GM18507 (cell line): ENCODE results near the gene HAND1.

Source experiments
- DNase-seq: peaks from one replicate; pipeline ENCODE4 v3.0.0; 2011; ENCODE audit warnings: low read depth; ENCODE audit not compliant: insufficient read length; ENCODE audit errors: extremely low spot score
- FAIRE-seq: peaks from 2 replicates; lab custom pipeline; 2011; peaks lifted over from hg19 to GRCh38; lab: Jason Lieb, UNC

HAND1 gene

GRCh38 chr5:154465169-154465568 is 12.9 kb downstream of the HAND1 start:
- DNase-seq = no peak
- no peak for FAIRE-seq

DNA sequence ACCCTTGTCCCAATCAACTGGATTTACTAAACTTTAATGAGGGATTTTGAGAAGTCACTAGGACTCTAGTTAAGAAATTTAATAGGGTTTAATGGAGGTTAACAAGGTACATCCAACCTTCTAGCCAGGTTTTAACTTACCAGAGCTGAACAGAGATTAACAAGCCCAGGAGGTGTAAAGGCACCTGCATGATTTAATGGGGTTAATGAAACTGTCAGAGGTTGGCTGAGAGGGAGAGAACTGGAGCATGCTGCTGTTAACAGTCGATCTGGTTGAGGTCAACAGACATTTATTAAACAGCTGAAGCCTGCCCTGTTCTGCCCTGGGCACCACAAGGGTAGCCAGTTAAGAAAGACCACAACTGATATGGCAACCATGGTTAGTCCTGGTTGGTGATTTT is 13.6 kb downstream of the HAND1 start:
- DNase-seq (no peak), FAIRE-seq (no peak)

DNA sequence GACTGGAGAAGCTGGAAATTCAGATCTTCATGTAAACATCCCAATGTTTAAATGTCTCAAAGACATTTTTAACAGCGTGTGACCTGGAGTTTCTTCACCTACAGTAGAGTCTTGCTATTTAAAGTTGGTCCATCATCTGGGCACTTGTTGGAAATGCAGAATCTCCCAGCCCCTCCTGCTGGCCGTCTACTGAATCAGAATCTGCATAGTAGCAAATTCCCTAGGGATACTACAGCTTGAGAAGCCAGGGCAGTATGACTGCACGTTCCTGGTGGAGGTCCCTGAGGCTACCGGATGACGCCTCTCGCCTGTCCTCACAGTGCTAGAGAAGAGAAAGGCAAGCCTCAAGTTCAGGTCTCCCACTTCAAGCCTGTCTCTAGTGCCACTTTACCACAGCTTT is 16.5 kb downstream of the HAND1 start:
- DNase-seq (no peak), FAIRE-seq (no peak)

DNA sequence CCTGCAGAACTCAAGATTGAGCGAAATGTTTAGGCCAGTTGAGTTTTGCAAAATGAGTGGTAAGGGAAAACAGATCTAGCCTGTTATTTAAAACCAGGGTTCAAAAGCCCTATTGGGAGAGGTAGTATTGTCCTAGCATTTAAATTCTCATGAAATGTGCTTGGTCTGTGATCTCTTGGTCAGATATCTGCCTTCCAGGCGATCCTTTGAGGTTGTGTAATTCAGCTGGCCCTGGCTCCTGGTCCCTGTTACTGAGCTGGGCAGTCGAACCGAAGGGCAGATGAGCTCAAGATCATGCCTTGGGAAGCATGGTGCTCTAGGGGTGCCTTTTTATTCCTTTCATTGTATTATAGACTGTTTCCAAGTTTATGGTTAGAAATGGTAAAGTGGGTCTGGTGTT is 17.9 kb downstream of the HAND1 start:
- no peak for DNase-seq
- FAIRE-seq = no peak

DNA sequence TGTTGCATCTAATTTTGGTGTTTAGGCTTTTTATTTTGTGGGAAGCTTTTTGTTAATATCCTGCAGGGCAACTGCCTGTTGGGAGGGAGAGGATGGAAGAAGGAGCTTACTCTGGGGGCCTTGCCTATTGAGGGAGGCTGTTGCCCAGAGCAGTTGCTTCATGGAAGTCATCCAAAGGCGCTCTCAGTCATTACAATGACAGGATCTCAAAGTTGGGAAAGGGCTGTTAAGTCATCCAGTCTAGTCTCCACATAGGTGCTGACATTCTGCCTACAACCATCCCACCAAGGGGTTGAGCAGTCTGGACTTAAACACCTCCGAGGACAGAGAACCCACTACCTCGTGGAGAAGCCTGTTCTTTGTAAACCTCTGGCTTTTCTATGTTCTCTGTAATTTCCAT is 19.0 kb downstream of the HAND1 start:
- FAIRE-seq (no peak), DNase-seq (no peak)

- no peak for FAIRE-seq
These were observed 21.5 kb downstream of the HAND1 start for GRCh38 chr5:154456540-154456939.

DNA sequence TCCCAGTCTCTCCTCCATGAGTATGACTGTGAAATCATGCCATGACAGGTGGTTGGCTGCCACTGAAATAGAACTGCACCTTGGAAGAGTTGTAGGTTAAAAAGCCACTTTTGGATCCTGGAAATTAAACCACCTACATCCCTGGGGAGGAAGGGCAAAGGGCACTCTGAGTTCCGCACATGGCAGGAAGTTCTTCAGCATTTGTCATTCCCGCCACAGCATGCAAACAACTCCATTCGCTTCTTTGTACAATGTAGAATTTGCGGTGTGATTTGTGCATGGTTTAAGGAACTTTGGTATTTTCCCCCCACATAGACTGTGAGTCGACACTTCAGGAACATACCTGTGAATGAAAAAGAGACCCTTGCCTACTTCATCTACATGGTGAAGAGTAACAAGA is 22.4 kb downstream of the HAND1 start:
- DNase-seq (no peak), FAIRE-seq (no peak)

More at GRCh38 chr5:154456540-154456939, 21.5 kb downstream of the HAND1 start:
- DNase-seq = no peak

DNA sequence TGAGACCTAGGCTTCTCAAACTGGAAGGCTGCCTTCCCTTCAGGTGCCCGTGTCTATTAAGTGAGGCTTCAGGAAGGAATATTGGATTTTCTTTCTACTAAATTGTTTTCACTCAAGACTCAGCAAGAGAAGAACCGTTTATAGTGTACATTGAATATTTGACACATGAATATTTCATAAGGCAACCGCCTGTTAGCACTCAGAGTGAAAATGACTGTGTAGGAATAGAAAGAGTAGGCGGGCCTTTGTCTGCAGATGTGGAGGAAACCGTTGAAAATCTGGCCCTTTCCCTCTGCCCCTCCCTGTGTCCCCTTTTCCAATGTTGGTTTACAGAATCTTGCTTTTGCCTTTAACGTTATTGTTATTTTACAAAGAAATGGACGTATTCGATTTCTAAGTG is 26.1 kb downstream of the HAND1 start:
- DNase-seq = no peak
- FAIRE-seq = no peak

DNA sequence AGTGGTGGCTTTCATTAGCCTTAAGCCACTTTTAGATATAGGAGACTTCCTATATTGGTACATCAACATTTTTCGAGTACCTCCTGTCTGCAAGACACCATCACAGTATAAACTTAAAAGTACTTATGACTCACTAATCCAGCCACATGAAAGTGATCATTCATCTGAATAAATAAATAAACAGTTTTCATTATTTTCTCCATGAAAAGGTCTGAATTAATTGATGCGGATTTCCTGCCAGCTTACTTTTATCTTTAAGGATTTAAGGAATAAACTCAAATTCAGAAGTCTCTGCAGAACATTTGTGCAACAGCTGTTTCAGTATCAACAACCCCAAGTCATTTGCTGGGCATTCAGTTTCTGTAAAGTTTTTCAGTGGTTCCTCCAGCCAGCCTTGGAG is 28.2 kb downstream of the HAND1 start:
- FAIRE-seq = no peak
- DNase-seq = no peak

DNA sequence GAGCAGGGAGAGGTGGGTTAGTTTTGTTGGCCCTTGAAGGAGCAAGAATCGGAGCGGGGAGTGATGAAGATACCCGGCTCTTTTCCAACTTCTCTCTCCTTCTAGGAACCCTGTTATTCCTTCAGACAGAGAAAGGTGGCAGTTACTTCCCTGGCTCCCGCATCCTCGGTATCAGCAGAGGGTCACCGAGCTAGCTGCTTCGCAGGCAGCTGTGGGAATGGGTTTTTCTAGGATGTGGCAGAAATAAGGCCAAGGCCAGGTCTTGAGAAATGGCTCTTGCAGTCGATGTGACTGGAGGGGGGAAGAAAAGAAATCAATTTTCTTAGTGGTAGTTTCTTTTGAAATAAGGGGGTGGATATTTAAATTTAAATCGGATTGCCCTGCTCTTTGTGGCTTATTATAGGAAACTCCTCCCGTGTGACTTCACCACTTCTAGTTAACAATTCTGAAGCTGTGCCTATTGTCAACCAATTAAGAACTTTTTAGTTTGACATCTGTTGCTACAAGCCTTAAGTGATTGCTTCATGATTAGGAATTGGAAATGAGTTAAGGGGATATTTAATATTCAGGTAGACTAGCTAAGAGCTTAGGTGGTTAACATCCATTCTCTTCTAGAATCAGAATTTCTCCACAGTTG is 30.8 kb downstream of the HAND1 start:
- no peak for DNase-seq
- peak; percentile 54 for FAIRE-seq

DNA sequence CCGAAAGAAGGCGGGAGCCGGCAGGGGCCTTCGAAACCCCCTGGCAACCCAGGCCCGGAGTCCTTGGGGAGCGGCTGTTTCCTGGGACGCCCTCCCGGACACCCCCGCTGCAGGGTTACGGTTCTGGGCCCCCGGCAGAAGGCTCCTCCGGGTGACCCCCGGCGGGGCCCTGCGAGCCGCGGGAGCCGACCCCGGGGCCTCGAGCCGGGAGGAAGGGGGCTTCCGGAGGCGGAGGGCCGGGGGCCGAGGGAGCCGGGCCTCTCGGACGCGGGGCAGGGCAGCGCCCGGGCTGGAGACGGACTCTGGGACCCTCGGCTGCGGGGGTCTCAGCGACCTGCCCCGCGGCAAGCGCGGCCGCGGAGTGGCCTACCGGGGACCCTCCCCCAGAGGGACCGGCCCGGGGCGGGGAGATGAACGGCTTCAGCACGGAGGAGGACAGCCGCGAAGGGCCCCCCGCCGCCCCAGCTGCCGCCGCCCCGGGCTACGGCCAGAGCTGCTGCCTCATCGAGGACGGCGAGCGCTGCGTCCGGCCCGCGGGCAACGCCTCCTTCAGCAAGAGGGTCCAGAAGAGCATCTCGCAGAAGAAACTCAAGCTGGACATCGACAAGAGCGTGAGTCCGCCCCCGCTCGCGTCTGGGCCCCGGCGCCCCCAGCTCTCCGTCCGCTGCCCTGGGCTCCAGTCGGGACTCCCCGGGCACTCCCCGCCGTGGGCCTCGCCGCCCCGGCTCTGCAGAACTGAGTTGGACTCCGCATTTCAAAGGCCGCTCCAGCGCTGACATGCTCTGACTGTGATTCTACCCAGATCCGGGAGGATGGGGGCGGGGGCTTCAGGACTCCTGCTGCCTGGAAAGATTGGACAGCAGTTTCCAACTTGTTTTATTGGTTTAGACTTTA is 31.6 kb downstream of the HAND1 start:
- DNase-seq (no peak), FAIRE-seq (no peak)

GRCh38 chr5:154445422-154446194 is 32.4 kb downstream of the HAND1 start, which contains the start of gene SAP30L:
TSS of gene SAP30L (plus strand) at chr5:154445997. CDS start at chr5:154446605, 608 bp downstream.
- FAIRE-seq (peak; percentile 92), DNase-seq (peak; percentile 99)

- no peak for DNase-seq
- FAIRE-seq = peak; percentile 58
These were observed 33.2 kb downstream of the HAND1 start for GRCh38 chr5:154444556-154445421.

DNA sequence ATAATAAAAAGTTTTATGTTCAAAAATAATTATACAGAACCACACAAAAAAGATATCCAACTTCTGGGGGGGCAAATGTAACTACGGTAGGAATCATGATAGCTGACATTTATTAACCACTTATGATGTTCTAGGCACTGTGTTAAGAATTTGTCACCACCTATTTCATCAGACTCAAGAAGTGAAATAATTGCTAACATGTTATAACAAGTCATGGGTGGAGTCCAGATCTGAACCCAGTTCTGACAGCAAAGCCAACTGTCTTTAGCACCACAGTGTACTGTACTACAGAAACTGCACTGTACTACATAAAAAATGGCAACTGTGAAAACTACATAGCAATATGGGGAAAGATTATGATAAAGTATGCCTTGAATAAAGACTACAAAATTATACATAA is 35.2 kb downstream of the HAND1 start:
- DNase-seq (no peak), FAIRE-seq (no peak)

GRCh38 chr5:154440540-154440939 is 37.5 kb downstream of the HAND1 start:
- no peak for DNase-seq
- FAIRE-seq = no peak

DNA sequence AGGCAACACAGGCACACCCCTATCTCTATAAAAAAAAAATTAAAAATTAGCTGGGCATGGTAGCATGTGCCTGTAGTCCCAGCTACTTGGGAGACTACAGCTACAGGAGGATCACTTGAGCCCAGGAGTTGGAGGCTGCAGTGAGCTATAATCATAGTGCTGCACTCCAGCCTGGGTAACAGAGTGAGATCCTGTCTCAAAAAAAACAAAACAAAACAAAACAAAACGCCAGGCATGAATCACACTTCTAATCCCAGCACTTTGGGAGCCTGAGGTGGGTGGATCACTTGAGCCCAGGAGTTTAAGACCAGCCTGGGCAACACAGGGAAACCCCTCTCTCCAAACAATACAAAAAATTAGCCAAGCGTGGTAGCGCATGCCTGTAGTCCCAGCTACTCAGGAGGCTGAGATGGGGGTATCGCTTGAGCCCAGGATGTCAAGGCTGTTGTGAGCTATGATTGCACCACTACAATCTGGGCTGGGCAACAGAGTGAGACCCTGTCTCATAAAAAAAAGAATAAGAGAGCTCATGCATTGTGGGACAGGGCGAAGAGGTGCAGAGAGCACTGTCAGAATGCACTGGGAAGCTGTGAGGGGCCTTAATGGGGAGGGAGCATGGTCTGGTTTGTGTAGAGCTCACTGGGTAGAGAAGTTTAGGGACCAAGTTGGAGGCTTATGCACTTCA is 40.6 kb downstream of the HAND1 start:
- no peak for FAIRE-seq
- no peak for DNase-seq

DNA sequence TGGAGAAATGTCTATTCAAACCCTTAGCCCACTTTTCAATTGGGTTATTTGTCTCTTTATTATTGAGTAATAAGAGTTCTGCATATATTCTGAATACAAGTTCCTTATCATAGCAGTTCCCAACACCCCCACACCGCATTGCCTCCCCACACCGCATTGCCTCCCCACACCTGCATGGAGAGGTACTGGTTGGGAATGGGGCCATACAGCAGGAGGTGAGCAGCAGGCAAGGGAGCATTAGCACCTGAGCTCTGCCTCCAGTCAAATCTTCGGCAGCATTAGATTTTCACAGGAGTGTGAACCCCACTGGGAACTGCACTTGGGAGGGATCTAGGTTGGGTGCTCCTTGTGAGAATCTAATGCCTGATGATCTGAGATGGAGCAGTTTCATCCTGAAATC is 42.8 kb downstream of the HAND1 start:
- FAIRE-seq = no peak
- no peak for DNase-seq

GRCh38 chr5:154430961-154431630 is 46.9 kb downstream of the HAND1 start:
- DNase-seq (no peak), FAIRE-seq (no peak)
